ENCODE data around the gene CDA.

- TF ChIP-seq EP300 (IDR thresholded peaks at IDR 0.05) (no peak), CTCF (IDR thresholded peaks at IDR 0.05) (no peak), POLR2A (IDR thresholded peaks at IDR 0.05) (no peak), POLR2AphosphoS5 (IDR thresholded peaks at IDR 0.05) (no peak)
Measured at GRCh38 chr1:20575541-20576336, 13.2 kb upstream of the CDA start.
